Measurements from ENCODE around the gene MYO19.
"Not testable (repeated sequence)": the region's sequence is repeated elsewhere in the genome, so short reads cannot be mapped to it uniquely, and the experiment has no call there.

The MYO19 gene

DNA sequence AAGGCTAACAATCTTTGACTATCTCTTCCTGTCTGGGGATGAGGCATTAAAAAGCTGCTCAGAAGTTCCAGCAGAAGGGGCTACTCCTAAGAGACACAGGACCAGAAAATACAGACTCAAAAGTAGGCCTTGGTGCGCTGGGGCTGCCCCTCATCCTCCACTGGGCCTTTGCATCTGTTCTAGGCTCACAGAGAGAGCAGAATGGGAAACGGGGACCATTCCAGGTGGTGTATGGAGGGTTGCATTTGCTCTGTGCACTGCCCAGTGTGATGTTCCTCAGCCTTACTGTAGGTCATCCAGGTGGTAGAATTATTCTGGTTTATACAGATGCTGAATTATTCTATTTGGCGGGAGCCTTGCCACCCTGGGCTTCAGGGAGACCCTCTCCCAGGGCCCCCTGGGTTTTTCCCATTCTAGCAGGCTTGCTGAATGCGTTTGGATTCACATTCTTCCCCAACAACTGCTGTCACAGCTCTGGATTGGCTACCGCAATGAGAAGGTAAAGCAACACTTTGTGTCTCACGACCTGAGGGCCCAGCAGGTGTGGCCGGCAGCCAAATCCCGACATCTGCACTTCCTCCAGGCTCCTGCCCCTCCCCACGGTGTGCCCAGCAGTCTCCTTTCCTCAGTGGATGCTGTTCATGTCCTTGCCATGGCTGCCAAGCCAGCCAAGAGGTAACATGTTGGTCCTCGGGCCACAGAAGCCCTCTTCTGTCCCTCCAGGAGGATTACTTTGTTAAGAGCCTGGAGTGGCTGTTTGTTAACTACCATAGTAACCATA, 73.1 kb downstream of the MYO19 start:
- no peak for DNase-seq

DNA sequence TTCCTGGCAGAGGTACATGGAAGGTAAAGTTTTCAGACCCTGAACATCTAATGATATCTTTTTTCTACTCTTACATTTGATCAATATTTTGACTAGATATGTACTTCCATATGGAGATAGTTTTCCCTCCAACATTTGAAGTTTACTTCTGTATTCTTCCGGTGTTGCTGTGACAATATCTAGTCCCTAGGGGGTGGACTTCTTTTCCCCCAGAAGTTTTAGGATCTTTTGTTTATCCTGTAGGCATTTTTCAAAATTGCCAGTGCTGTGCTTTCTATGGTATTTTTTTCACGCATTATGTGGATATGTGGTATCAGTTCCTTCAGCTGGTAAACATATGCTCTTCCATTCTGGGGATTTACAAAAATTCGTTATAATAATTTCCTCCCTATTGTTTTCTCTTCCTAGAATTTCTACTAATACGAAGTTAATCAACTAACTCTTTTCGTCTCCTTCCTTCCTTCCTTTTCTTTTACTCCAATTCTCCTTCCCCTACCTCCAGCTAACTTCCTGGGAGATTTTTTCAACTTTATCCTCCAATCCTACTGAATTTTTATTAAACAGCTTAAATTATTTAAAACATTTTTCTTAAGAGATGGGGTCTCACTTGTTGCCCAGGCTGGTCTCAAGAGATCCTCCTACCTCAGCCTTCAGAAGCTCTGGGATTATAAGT, 74.3 kb downstream of the MYO19 start:
- no peak for DNase-seq

DNA sequence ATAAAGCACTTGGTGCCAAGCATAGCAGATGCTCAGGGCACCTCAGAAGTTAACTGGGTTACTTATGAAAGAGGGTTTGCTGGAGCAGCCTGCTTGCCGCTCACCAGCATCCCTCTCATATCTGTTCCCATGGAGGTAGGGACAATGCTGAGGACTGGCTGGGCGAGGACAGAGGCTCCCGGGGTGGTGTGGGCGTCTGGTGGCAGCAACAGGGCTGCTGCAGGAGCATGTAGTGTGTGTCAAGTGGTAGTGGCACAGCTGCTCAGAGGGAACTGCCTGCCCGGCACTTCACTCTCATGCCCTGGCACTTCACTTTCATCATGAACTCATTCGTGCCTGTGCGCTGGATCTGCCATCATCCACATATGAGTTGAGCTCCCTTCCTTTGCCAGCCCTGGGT, 75.1 kb downstream of the MYO19 start:
- DNase-seq = no peak

DNA sequence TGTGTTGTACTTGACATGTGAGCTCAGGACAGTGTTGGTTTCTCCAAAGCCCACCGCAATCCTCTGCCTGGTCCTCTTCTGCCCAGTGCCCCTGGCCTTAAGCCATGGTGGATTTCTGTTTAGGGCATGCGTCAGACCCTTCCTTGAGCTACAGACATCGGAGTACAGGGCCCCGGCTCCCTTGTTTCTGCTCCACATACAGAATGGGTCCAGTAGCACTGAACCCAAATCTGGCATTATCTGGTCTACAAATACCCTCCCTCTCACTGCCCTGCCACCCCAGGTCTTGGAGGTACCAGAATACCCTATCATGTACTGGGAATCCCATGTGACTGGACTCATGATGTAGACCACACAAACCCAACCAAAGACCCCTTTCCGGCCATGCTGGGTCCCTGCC, 75.6 kb downstream of the MYO19 start:
- no peak for DNase-seq

DNA sequence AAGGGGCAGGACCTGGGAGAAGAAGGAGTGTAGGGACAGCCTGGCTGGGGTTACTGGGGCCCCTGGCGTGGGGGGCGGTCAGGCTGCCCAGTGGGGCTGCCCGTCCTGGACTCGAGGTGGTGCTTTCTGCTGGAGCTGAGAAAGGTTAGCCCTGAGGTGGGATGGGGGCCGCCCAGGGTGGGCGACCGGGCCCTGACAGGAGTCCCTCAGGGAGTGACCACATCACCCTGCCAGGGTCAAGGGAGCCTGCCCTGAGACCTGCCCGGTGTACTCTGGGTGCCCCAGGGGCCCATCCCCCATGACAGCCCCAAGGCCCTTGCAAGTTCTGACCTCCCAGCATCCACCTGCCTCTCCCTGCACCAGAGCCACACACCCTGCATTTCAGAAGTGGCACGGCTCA, 77.0 kb downstream of the MYO19 start:
- not testable (repeated sequence) for DNase-seq

DNA sequence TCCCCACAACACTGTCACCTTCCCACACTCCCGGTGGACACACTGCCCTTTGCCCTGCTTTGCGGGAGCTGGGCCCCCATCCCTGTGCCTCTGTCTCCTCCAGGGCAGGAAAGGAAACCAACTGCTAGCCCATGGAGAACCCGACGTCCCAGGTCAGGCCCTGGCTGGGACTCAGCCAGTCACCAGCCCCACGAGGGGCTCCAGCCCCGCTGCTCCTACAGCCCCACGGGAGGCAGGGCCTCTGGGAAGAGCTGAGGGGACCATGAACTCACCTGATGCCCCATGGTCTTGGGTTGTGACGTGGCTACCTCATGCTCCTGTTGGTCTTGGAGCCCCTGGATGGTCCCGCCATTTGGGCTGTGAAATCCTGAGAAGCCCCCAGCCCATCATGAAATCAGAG, 81.8 kb downstream of the MYO19 start:
- not testable (repeated sequence) for DNase-seq

DNA sequence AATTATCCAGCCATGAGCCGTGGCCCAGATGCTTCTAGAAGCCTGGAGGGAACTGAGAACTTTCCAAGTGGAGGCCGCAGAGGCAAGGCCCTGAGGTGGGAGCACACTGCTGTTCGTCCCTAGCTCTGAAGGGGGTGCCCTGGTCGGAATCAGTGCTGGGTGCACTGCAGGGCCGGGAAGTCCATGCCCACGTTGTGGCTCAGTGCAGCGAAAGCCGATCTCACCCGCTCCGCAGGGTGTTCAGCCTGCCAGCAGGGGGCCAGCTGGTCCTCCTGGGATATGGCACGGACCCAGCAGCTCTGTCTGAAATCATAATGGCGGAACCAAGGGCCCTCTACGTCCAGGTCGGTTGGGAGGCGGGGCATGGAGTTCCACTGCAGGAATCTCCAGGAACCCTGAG, 84.7 kb downstream of the MYO19 start:
- not testable (repeated sequence) for DNase-seq

Measured in NCI-H2081 (cell line).